GM12892 (cell line): ENCODE measurements around the gene ARG2.

Experiments
- POLR2A ChIP-seq: IDR thresholded peaks from 2 replicates; pipeline ENCODE4 v1.6.1; 2011; ENCODE audit warnings: low read depth, low read length, control low read depth
- TAF1 ChIP-seq: IDR thresholded peaks from 2 replicates; pipeline ENCODE4 v1.6.1; 2011; ENCODE audit warnings: low read depth, mild to moderate bottlenecking, control low read depth, low read length, borderline replicate concordance

GRCh38 chr14:67618617-67619063 lies 1.1 kb upstream of the ARG2 start:
- no peak for TF ChIP-seq POLR2A
- no peak for TF ChIP-seq TAF1
